ENCODE results near the gene PCDHGA5. TPM values are rescaled to one million over a fixed set of nuclear protein-coding genes. Genes with fewer than 3 reads are reported as not detected.
A peak's percentile ranks its signal among the peaks of the same experiment; 100 is the strongest.

The PCDHGA5 gene
- total RNA-seq, 1 experiment from 2014 or later = 1.3 TPM

DNA sequence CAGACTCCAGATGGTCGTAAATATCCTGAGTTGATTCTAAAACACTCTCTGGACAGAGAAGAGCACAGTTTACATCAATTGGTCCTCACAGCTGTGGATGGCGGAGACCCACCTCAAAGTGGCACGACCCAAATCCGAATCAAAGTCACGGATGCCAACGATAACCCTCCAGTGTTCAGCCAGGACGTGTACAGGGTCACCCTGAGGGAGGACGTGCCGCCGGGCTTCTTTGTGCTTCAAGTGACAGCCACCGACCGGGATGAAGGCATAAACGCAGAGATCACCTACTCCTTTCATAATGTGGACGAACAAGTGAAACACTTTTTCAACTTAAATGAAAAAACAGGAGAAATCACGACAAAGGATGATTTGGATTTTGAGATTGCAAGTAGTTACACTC lies 3.3 kb upstream of the PCDHGA5 start:
- Histone ChIP-seq H2BK12ac (ENCODE audit: insufficient read length, low read depth, low read length) (no peak overlapping the region), H4K20me1 (ENCODE audit: control insufficient read depth, insufficient read depth, insufficient read length) (no peaks in the 10 kb centered on the region), H3K9me3 (ENCODE audit: control insufficient read depth, low read depth, low read length) (peaks cover 31% of the 10 kb centered on the region), H3K56ac (ENCODE audit: insufficient read length, low read depth, low read length) (no peak overlapping the region), H4K8ac (replicated peaks; ENCODE audit: insufficient read length, low read depth, low read length) (no peak overlapping the region), H3K14ac (ENCODE audit: insufficient read depth, low read length) (no peak overlapping the region), H2BK120ac (ENCODE audit: low read depth, low read length, poor library complexity, severe bottlenecking) (no peak overlapping the region), H2BK20ac (ENCODE audit: low read depth, low read length, poor library complexity, severe bottlenecking) (no peak overlapping the region), H3K79me2 (ENCODE audit: insufficient read depth, low read length) (no peaks in the 10 kb centered on the region), H3K4ac (ENCODE audit: low read depth, low read length) (no peak overlapping the region), H2BK15ac (ENCODE audit: low read depth, low read length) (no peak overlapping the region), H3T11ph (ENCODE audit: low read length) (no peak overlapping the region), H4K5ac (ENCODE audit: insufficient read length, low read depth, low read length) (no peak overlapping the region), H3K23me2 (ENCODE audit: insufficient read length, low read depth, low read length, poor library complexity, severe bottlenecking) (no peaks in the 10 kb centered on the region), H3K23ac (ENCODE audit: insufficient read length, low read depth, low read length) (no peak overlapping the region), H3K79me1 (ENCODE audit: insufficient read depth, low read depth, low read length, poor library complexity, severe bottlenecking) (no peaks in the 10 kb centered on the region), H2BK5ac (ENCODE audit: insufficient read length, low read length) (no peak overlapping the region), H3K27me3 (ENCODE audit: insufficient read depth, low read length) (no peaks in the 10 kb centered on the region), H3K4me2 (ENCODE audit: insufficient read depth, insufficient read length, low read length) (no peak overlapping the region), H3K9ac (ENCODE audit: extremely low read depth, insufficient read length, low read length) (no peak overlapping the region), H3K18ac (ENCODE audit: insufficient read length, low read depth, low read length) (no peak overlapping the region), H3K27ac (ENCODE audit: insufficient read length, low read depth, low read length) (no peak overlapping the region), H4K91ac (ENCODE audit: insufficient read length, low read depth, low read length) (no peak overlapping the region), H2AFZ (ENCODE audit: low read length) (no peak overlapping the region), H3K4me1 (ENCODE audit: insufficient read depth, low read length) (no peaks in the 10 kb centered on the region), H2AK5ac (ENCODE audit: insufficient read length, low read length) (no peak overlapping the region)
- WGBS (ENCODE audit: extremely low coverage, insufficient read length, low lambda C conversion rate) = no CpG with 5 or more reads among the region's 15 CpGs
- H3K9me3 Mint-ChIP-seq = peaks cover 73% of the 10 kb centered on the region in 2 experiments
- H3K27me3 Mint-ChIP-seq (ENCODE audit: low read depth) = peaks cover 7% of the 10 kb centered on the region
- peaks cover 44 to 72% (median 64%) of the 10 kb centered on the region in 3 experiments for H3K36me3 Mint-ChIP-seq (ENCODE audit: insufficient read depth in 1 of 3, low read depth in 3 of 3)
- peaks cover 7 to 15% of the 10 kb centered on the region in 2 experiments; a peak in 3 of 4 replicates for H3K4me1 Mint-ChIP-seq
- peak overlapping the region in 1 of 3 experiments; percentile 24; a peak in 1 of 7 replicates for H3K27ac Mint-ChIP-seq
- no peak for DNase-seq
- no peak overlapping the region for H3K4me3 Mint-ChIP-seq
- TF ChIP-seq, protein P1, sequence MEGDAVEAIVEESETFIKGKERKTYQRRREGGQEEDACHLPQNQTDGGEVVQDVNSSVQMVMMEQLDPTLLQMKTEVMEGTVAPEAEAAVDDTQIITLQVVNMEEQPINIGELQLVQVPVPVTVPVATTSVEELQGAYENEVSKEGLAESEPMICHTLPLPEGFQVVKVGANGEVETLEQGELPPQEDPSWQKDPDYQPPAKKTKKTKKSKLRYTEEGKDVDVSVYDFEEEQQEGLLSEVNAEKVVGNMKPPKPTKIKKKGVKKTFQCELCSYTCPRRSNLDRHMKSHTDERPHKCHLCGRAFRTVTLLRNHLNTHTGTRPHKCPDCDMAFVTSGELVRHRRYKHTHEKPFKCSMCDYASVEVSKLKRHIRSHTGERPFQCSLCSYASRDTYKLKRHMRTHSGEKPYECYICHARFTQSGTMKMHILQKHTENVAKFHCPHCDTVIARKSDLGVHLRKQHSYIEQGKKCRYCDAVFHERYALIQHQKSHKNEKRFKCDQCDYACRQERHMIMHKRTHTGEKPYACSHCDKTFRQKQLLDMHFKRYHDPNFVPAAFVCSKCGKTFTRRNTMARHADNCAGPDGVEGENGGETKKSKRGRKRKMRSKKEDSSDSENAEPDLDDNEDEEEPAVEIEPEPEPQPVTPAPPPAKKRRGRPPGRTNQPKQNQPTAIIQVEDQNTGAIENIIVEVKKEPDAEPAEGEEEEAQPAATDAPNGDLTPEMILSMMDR (conservative IDR thresholded peaks at IDR 0.05) = no peak
